A204.1 (cell line): ENCODE measurements around the gene SPATA18.
"Not testable (repeated sequence)": the region's sequence is repeated elsewhere in the genome, so short reads cannot be mapped to it uniquely, and the experiment has no call there.

Experiments
- FAIRE-seq: peaks from 2 replicates; lab custom pipeline; 2012; peaks lifted over from hg19 to GRCh38; lab: Jason Lieb, UNC

SPATA18 gene

DNA sequence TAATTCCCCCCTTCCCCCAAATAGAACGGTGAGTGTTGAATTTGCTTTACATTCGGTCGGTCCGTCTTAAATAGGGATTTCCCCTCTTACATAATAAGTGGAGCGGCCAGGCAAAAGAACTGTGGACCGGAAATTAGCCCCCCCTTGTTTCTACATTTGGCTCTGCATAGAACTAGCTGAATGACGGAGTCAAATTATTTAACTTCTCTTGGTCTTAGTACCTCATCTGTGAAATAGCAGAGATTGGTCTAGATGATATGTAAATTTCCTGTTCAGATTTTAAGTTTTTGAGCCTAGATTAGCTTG, 1.3 kb downstream of the SPATA18 start:
- no peak for FAIRE-seq

DNA sequence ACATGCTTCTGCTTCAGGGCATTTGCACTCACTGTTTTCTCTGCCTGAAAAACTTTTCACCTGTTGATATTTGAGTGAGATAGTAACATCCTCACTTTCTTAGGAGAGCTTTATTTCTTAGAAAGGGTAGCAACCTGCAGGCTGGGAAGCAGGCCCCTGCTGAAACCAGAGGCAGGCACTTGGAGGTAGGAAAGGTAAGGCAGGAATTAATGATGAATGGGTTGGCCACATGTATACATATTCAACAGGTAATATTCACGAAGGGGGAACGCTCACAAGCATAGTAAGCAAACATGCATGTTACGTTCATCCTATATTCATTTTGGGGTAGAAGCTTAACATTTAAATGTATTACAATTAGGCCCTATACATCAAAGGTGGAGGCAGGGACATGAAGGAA, 3.1 kb downstream of the SPATA18 start:
- FAIRE-seq, result no peak

DNA sequence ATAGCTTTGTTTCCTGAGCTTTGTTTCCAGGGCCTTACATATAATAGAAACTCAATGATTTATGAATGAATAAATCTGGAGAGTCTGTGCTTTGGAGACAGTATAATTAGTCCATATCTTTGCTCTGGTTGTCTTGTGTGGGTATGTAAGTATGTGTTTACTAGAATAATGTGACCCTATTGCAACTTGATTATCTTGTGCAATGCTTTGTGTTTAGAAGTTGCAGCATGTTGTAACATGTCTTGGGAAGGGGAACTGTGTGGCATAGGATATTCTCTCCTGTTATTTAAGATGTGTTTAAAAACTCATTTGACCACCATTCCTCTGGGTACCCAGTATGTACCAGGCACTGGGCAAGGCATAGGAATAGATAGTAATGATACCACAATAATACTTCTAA, 6.1 kb downstream of the SPATA18 start:
- no peak for FAIRE-seq

DNA sequence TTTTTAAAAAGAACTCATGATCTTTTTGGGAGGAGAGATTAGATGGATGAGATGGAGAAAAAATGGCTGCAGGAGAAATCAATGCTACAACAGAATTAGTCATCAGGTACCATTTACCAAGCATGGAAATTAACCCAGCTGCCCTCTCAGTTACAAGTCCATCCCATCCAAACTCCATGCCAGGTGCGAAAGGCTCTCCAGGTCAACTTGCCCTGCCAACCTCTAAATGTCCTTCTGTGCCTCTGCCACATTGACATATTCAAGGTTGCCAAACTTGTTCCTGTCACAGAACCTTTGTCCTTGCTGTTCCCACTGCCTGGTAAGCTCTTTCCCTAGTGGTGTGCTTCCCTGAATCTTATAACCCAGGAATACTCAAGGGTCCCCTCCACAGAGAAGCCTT, 7.2 kb downstream of the SPATA18 start:
- FAIRE-seq, result no peak

- no peak for FAIRE-seq
Observed at GRCh38 chr4:52059372-52059771, 8.3 kb downstream of the SPATA18 start.

- no peak for FAIRE-seq
Observed at GRCh38 chr4:52069571-52069970, 18.5 kb downstream of the SPATA18 start.

DNA sequence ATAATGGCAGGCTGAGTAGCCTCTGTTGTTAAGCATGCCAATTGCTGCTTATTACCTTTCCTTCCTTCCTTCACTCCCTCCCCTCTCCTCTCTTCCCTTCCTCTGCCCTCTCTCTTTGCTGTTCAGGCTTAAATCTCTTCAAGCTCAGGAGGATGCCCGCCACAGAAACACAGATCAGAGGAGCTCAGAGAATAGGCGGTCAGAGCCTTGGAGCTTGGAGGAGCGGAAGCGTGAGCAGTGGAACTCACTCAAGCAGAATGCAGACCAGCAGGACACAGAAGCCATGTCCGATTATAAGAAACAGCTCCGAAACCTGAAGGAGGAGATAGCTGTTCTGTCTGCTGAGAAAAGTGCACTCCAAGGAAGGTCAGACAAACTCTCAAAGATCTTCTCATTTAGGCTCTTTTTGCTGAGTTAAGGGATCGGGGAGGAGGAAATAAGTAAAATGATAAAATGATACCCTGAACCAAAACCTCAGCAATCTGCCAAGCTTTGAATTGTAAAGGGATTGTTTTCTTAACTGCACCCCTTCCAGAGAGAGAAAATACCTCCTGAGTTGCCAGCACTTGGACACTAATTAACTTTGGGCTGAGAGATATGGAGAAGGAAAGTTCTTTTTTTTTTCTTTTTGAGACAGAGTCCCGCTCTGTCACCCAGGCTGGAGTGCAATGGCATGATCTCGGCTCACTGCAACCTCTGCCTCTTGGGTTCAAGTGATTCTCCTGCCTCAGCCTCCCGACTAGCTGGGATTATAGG, 20.9 kb downstream of the SPATA18 start:
- no peak for FAIRE-seq

- FAIRE-seq, result no peak
Observed at GRCh38 chr4:52076731-52077130, 25.6 kb downstream of the SPATA18 start.

GRCh38 chr4:52079659-52080058, 28.6 kb downstream of the SPATA18 start:
- no peak for FAIRE-seq

GRCh38 chr4:52081216-52081615, 30.1 kb downstream of the SPATA18 start:
- no peak for FAIRE-seq

DNA sequence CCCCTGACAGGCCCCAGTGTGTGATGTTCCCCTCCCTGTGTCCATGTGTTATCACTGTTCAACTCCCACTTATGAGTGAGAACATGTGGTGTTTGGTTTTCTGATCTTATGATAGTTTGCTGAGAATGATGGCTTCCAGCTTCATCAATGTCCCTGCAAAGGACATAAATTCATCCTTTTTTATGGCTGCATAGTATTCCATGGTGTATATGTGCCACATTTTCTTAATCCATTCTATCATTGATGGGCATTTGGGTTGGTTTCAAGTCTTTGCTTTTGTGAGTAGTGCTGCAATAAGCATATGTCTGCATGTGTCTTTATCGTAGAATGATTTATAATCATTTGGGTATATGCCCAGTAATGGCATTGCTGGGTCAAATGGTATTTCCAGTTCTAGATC, 35.3 kb downstream of the SPATA18 start:
- FAIRE-seq, result not testable (repeated sequence)

- FAIRE-seq, result no peak
Observed at GRCh38 chr4:52091801-52092200, 40.7 kb downstream of the SPATA18 start.

DNA sequence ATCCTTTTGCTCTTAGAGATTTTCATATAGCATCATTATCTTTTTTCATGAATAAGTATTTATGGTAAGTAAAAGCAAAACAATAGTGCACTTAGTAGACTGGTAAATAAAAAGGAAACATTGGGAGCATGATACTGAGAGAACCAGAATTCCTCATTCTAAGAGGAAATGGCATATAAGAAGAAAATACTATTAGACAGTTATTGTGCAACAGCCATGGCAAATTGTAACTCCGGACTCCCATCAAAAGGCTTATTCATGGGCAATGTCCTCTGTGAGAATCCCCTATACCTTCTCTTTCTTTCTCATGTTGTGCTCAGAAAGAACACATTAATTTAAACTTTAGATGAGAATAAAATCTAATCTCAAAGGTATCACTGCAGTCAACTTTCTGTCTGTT, 42.4 kb downstream of the SPATA18 start:
- FAIRE-seq, result no peak

DNA sequence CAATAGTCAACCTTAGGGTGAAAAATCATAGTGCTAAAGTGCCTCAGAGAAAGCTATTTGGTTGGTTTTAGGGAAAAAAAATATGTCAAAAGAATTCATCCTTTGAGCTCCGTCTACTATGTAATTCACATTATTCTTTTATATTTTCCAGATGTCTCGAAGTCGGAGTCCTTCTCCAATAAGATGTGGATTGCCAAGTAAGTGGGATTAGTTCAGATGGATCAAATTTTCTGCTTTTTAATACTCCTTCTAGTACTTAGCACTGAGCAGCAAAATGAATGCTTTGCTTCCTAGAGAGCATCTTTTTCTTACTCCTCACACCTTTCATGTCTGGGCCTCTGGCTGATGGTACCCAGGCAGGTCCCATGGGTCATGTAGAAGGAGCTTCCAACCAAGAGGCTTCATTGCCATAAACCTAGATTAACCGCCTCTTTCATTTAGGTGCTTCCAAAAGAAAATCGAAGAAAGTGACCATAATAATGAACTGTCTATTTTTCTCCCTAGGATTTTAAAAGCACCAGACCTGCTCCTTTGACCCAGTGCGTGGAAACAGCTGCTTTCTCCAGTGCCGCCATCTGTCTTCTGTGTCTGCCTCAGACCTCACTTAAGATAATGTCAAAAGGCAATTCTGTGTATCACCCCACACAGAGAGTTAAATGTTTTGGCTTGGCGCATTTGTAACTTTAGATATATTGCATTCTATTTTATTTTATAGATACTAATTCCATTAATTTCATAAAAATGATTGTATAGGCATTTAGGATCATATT, 43.5 kb downstream of the SPATA18 start:
- FAIRE-seq, result no peak

GRCh38 chr4:52095374-52095773, 44.3 kb downstream of the SPATA18 start:
- FAIRE-seq, result no peak

DNA sequence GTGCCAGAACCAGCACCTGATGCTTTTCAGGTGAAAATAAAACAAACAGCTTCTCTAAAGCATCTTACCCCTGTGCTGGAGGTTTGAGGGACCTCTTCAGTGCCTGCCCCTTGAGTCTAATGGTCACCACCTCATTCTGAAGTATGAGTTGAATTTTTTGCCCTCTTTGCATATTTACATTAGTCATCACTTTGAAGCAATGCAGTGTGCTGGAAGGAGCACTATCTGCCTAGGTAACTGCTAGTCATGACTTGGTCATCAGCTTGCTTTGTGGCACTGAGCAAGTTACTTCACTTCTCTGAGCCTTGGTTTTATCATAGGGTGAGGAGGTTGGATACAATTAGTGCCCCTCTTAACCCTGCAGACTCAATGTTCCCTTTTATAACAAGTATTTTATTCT, 44.9 kb downstream of the SPATA18 start:
- FAIRE-seq, result no peak

DNA sequence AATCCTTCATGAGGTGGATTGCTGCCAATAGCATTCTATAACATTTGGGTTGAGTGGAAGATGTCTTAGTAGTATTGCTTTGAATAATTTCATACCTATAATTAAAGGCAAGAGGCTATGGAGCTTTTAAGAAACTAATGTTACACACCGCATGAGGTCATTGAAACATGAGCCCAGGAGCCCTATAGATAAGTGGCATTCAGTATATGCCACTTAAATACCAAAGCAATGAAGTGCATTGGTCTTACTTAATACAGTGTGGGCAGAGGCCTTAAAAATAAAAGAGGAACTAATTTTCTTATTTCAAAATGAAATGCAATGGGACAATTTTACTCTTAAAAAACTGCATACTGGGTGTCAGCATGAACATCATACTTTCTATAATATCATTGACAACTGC, 47.5 kb downstream of the SPATA18 start:
- no peak for FAIRE-seq

DNA sequence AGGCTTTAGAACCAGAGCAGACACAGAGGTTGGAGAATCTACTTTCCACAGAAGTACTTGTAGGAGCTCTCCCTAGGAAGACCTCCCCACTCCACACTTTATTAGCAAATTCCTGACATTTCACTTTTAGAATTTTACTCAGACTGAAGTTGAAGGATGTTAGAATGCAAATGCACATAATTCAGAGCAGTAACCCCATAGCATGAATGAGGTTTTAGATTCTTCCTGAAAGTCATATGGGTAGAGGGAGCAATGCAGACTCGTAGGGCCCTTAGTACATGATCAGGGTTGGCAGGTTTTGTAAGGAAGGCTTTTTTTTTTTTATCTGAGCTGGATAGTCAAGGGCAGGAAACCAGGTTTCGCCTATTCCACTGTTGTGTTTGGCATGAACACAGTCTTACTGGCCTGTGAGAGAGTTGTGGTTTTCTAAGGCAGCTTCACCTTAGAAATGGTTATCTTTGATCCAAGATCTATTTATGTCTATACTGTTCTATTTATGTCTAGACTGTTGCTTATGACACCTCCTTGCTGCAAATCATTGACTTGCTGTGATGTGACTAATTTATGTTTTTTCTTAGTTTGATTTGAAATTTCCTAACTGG, 48.9 kb downstream of the SPATA18 start:
- FAIRE-seq, result no peak

DNA sequence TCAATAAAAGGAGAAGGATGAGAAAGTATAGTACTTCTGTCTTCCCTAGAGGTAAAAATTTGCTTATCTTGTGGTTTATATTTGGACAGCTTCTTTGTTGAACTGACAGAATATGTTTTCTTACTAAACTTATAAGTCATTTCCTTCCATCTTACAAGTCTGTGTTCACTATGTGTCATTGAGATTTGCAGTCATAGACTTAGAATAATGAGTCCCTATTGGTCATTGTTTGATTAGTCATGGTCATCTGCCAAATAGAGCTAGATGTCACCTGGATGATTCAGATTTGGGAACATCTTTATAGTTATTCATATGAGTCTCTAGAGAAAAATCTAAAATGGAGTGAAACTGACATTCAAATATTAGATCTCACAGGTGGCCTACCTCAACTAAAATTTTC, 51.5 kb downstream of the SPATA18 start:
- no peak for FAIRE-seq

- peak; percentile 79 for FAIRE-seq
Observed at GRCh38 chr4:52103319-52103718, 52.2 kb downstream of the SPATA18 start.

GRCh38 chr4:52105276-52105675, 54.2 kb downstream of the SPATA18 start:
- no peak for FAIRE-seq

DNA sequence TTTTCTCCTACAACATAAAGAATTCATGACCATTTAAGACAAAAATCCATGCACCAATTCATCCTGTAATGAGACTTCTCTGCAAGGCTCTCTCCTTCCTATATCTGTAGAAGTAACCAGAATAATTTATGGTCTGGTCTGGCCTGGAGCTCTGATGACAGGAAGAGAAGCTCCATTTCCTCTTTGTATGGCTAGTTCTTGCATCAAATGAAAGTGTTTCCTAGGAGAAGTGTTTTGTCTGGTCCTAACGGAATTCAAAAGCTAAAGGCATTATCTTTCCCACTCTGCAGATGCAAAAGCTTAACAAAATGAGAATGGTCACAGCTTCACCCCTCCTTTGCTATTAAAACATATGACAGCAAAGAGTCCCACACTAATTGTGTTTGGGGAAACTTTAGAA, 55.1 kb downstream of the SPATA18 start:
- no peak for FAIRE-seq

DNA sequence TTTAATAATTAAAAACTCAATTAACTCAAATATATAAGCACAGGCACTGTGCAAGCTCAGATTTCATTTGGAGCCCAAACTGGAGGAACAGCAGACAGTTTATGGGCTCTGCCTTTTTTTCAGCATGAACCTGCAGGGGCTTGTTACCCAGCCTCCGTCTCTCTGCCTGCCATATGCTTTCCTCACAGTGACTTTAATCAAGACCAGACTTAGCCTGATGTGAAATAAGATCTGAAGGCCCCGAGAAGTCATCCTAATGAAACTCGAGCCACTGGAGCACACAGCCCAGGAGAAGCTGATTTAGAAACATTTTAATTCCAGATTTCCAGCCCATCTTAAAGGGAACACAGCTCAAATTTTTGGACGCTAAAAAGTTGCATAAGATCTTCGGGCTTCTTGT, 55.6 kb downstream of the SPATA18 start:
- FAIRE-seq, result no peak

DNA sequence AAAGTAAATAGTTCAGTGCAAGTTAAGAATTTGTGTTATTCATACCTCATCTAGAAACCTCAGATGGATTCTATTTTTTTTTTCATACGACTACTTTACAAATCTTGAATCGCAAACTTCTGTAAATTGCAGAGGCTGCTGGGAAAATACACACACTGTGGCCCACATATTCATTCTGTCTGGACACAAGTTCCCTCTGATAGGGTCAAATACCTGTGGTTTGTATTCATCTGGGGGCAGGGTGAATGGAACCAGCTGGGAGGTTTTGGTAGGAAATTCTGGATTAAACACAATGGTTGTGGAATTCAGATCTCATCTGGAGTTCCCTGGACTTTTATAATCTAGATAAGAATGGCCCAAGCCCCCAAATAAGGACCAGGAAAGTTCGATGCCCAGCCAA, 56.2 kb downstream of the SPATA18 start:
- no peak for FAIRE-seq
